K562 treated with DMSO at 1 percent for 12 hours (cell line): Measurements from ENCODE around the gene SLC4A1. TPM values are rescaled to one million over a fixed set of nuclear protein-coding genes. Genes with fewer than 3 reads are reported as not detected.

Experiments used
- total RNA-seq: library from RNA; unstranded; fragments of 300-600 nt; gene quantifications from 2 replicates; pipeline ENCODE4 v1.2.3, GENCODE V29; 2022; ENCODE audit not compliant: insufficient read depth

SLC4A1 gene
- total RNA-seq: 2.7 and 4.7 TPM in 2 replicates

GRCh38 chr17:44267818-44268490, at the start of gene SLC4A1:
SLC4A1 (minus strand) TSS chr17:44268135; CDS start chr17:44262866, 5,269 bp downstream.

GRCh38 chr17:44308320-44308818, 40.4 kb upstream of the SLC4A1 start, which contains the start of gene RUNDC3A:
RUNDC3A (plus strand) TSS chr17:44308601; CDS start chr17:44308833, 232 bp downstream.

GRCh38 chr17:44219616-44220212, 48.2 kb downstream of the SLC4A1 start, which contains the start of gene UBTF:
UBTF (minus strand) TSS chr17:44219675; CDS start chr17:44218229, 1,446 bp downstream.

GRCh38 chr17:44199553-44200477, 68.1 kb downstream of the SLC4A1 start, which contains the start of gene ATXN7L3:
ATXN7L3 (minus strand) TSS chr17:44199884; CDS start chr17:44198070, 1,814 bp downstream.

Other genes with a start within 250 kb of the SLC4A1 start
- gene LSM12, start 201.5 kb downstream of the SLC4A1 start, total RNA-seq: 27.6 and 41.9 TPM in 2 replicates
- 40.2 and 50.4 TPM in 2 replicates for gene G6PC3, start 197.4 kb downstream of the SLC4A1 start, total RNA-seq
- gene HDAC5, start 144.5 kb downstream of the SLC4A1 start, total RNA-seq: 31.7 and 48.2 TPM in 2 replicates
- gene HROB, start 126.2 kb downstream of the SLC4A1 start, total RNA-seq: 8.5 and 15.5 TPM in 2 replicates
- 2.2 TPM in 1 of 2 replicates, not detected in the other for gene ASB16, start 97.4 kb downstream of the SLC4A1 start, total RNA-seq
- gene TMUB2, start 81.2 kb downstream of the SLC4A1 start, total RNA-seq: 20.7 and 32.2 TPM in 2 replicates
- 36.9 and 58.7 TPM in 2 replicates for gene ATXN7L3, start 68.3 kb downstream of the SLC4A1 start, total RNA-seq
- 26.5 and 52.8 TPM in 2 replicates for gene UBTF, start 48.5 kb downstream of the SLC4A1 start, total RNA-seq
- gene RUNDC3A, start 40.5 kb upstream of the SLC4A1 start, total RNA-seq: not detected in 2 replicates
- gene SLC25A39, start 56.7 kb upstream of the SLC4A1 start, total RNA-seq: 187 and 212 TPM in 2 replicates
- 259 and 294 TPM in 2 replicates for gene GRN, start 77.2 kb upstream of the SLC4A1 start, total RNA-seq
- gene FAM171A2, start 95.7 kb upstream of the SLC4A1 start, total RNA-seq: 18.5 and 20.4 TPM in 2 replicates
- gene ITGA2B, start 121.5 kb upstream of the SLC4A1 start, total RNA-seq: 3.9 and 6.3 TPM in 2 replicates
- 3.9 and 22.2 TPM in 2 replicates for gene GPATCH8, start 235.3 kb upstream of the SLC4A1 start, total RNA-seq